ENCODE measurements around the gene FGR.
A peak's percentile ranks its signal among the peaks of the same experiment; 100 is the strongest.

The FGR gene

GRCh38 chr1:27577504-27578188, 57.3 kb downstream of the FGR start:
- Histone ChIP-seq H3K27me3 (ENCODE audit: insufficient read depth, poor library complexity, severe bottlenecking) (no peaks in the 10 kb centered on the region), H3K27ac (ENCODE audit: poor library complexity, severe bottlenecking) (peak overlapping the region; percentile 88), H3K36me3 (ENCODE audit: low read depth) (no peaks in the 10 kb centered on the region), H3K4me1 (ENCODE audit: insufficient read depth, poor library complexity, severe bottlenecking) (peaks cover 31% of the 10 kb centered on the region), H3K4me3 (ENCODE audit: severe bottlenecking) (no peak overlapping the region), H3K9me3 (ENCODE audit: severe bottlenecking) (no peaks in the 10 kb centered on the region)
- TF ChIP-seq CTCF (IDR thresholded peaks at IDR 0.05; ENCODE audit: poor library complexity, severe bottlenecking) = no peak
- no peak for ATAC-seq (ENCODE audit: low read depth)
- no peak for DNase-seq (ENCODE audit: low spot score)

- Histone ChIP-seq H3K4me1 (ENCODE audit: insufficient read depth, poor library complexity, severe bottlenecking) (peaks cover 39% of the 10 kb centered on the region), H3K27ac (ENCODE audit: poor library complexity, severe bottlenecking) (peak overlapping the region; percentile 88)
These were observed 58.2 kb downstream of the FGR start for GRCh38 chr1:27576806-27577227.

GRCh38 chr1:27575840-27576331, 59.1 kb downstream of the FGR start:
- Histone ChIP-seq H3K9me3 (ENCODE audit: severe bottlenecking) (no peaks in the 10 kb centered on the region), H3K4me1 (ENCODE audit: insufficient read depth, poor library complexity, severe bottlenecking) (peaks cover 46% of the 10 kb centered on the region), H3K36me3 (ENCODE audit: low read depth) (no peaks in the 10 kb centered on the region), H3K4me3 (ENCODE audit: severe bottlenecking) (peak overlapping the region; percentile 30), H3K27me3 (ENCODE audit: insufficient read depth, poor library complexity, severe bottlenecking) (no peaks in the 10 kb centered on the region), H3K27ac (ENCODE audit: poor library complexity, severe bottlenecking) (peak overlapping the region; percentile 88)
- DNase-seq (ENCODE audit: low spot score) (no peak), ATAC-seq (ENCODE audit: low read depth) (peak; percentile 60)
- no peak for TF ChIP-seq CTCF (IDR thresholded peaks at IDR 0.05; ENCODE audit: poor library complexity, severe bottlenecking)

More at GRCh38 chr1:27576806-27577227, 58.2 kb downstream of the FGR start:
- ATAC-seq (ENCODE audit: low read depth) (no peak), DNase-seq (ENCODE audit: low spot score) (no peak)
- Histone ChIP-seq H3K36me3 (ENCODE audit: low read depth) (no peaks in the 10 kb centered on the region), H3K4me3 (ENCODE audit: severe bottlenecking) (no peak overlapping the region), H3K27me3 (ENCODE audit: insufficient read depth, poor library complexity, severe bottlenecking) (no peaks in the 10 kb centered on the region), H3K9me3 (ENCODE audit: severe bottlenecking) (no peaks in the 10 kb centered on the region)
- no peak for TF ChIP-seq CTCF (IDR thresholded peaks at IDR 0.05; ENCODE audit: poor library complexity, severe bottlenecking)

DNA sequence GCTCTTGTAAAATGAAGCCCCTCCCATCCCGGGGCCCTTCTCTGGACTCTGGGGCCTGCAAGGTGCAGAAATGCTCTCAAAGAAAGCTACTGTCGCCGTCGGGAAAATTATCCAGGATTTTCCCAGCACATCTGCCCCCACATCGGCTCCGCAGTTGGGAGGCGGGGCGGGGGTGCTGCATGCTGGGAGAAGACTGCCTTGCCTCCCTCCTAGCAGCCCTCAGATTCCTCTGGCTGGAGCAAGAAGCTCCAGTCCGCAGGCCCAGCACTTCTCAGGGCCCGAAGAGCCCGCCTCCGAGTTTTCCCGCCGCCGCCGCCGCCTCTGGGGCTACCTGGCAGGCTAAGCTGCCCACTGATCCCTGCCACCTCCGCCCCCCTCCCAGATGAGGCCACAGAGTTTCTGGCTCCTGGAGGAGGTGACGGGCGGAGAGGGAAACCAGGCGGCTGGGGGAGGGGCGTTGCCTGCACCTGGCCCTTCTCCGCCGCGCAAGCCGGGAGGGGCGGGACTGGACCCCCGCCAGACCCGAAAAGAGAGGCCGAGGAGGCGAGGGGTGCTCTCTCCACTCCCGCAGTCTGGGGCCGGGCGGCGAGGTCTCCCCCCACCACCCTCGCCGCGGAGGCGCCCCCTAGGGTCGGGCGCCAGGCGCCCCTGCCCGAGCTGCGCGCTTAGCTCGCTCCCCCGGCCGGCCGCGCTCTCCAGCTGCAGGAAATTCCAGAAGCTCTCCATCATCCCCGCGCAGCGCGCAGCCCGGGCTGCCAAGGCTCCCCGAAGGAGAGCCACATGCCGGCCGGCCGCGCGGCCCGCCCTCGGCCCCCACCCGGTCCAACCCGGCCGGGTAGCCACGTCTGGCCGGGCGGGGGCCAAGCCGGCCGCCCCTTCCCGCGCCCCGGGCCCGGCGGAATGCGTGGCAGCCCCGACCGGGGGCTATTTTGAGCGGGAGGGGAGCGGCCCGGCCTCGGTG, 59.8 kb downstream of the FGR start:
- DNase-seq (ENCODE audit: low spot score) = no peak
- no peaks in the 10 kb centered on the region for H3K9me3 ChIP-seq (ENCODE audit: severe bottlenecking)
- ATAC-seq (ENCODE audit: low read depth) = peak; percentile 67
- H3K27ac ChIP-seq (ENCODE audit: poor library complexity, severe bottlenecking) = peak overlapping the region; percentile 88
- H3K27me3 ChIP-seq (ENCODE audit: insufficient read depth, poor library complexity, severe bottlenecking) = no peaks in the 10 kb centered on the region
- peak overlapping the region; percentile 30 for H3K4me3 ChIP-seq (ENCODE audit: severe bottlenecking)
- peak; percentile 60 for TF ChIP-seq CTCF (IDR thresholded peaks at IDR 0.05; ENCODE audit: poor library complexity, severe bottlenecking)
- H3K36me3 ChIP-seq (ENCODE audit: low read depth) = no peaks in the 10 kb centered on the region
- H3K4me1 ChIP-seq (ENCODE audit: insufficient read depth, poor library complexity, severe bottlenecking) = peaks cover 54% of the 10 kb centered on the region

Data from RWPE2 (cell line).